ENCODE measurements around the gene FFAR3.

The FFAR3 gene

DNA sequence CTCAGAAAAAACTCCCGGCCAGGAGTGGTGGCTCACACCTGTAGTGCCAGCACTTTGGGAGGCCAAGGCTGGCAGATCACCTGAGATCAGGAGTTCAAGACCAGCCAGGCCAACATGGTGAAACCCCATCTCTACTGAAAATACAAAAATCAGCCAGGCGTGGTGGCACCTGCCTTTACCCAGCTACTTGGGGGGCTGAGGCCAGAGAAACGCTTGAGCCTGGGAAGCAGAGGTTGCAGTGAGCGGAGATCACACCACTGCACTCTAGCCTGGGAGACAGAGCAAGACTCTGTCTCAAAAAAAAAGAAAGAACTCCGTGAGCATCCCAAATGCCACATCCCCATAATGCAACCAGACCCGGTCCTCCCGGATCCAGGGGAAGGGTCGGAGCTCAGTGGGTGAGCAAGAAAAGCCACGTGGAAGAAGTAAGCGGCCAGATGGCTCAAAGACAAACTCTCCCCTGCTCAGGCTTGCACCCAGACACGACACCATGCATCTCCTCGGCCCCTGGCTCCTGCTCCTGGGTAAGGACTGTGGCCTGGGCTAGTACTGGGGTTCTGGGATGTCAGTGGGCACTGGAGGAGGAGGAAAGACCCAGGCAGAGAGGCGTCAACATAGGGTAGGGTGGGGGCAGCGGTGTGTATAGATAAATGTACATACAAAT is 26.6 kb upstream of the FFAR3 start:
- DNase-seq = no peak

- DNase-seq = no peak
These were observed 25.4 kb upstream of the FFAR3 start for GRCh38 chr19:35332817-35333216.

- no peak for DNase-seq
These were observed 24.0 kb upstream of the FFAR3 start for GRCh38 chr19:35334144-35334753.

DNA sequence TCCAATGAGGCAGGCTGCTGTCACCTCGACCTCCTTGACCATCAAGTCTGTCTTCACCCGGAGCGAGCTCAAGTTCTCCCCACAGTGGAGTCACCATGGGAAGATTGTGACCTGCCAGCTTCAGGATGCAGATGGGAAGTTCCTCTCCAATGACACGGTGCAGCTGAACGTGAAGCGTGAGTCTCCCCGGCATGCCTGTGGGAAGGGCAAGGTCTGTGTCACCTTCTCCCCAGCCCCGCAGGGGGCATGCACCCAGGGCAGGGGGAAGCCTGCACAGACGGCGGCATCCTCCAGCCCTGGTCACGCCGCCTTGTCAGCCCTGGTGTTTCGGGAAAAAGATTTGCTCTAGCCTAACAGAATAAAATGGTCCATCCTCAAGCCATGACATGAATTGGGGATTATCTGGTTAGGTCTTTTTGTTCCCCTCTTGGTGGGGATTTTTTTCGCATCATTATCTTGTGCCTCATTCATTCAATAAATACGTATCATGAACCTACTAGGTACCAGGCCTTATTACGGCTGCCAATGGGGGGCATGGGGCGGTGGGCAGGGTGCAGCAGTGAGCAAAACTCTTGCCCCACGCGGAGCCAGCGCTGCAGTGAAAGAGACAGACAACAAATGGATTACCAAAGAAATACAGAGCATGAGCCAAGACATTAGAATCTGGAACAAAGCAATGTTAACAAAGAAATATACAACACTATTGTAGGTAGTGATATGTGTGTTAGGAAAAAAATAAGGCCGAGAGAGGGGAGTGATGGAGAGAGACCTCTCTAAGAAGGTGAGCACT is 21.9 kb upstream of the FFAR3 start:
- DNase-seq = no peak

DNA sequence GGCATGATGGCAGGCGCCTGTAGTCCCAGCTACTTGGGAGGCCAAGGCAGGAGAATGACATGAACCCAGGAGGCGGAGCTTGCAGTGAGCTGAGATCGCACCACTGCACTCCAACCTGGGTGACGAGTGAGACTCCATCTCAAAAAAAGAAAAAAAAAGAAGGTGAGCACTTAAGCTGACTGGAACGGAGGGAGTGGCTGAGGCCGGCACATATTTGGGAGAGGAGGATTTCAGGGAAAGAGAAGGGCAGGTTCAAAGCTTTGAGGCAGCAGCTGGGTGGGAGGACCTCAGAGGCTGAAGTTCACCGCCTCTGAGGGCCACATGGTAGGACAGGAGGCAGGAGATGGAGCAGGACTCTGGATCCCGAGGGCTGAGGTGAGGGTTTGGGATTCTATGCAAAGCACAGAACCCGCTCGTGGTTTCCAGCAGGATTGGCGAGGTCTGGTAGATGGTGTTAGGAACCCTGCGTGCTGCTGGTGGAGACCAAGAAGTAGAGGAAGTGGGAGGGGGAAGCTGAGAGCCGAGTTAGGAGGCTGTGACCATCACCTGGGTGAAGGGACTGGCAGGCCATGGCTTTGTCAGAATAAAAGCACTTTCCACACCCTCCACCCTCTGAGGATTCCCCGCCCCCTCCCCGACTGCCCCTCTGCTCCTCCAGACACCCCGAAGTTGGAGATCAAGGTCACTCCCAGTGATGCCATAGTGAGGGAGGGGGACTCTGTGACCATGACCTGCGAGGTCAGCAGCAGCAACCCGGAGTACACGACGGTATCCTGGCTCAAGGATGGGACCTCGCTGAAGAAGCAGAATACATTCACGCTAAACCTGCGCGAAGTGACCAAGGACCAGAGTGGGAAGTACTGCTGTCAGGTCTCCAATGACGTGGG is 20.9 kb upstream of the FFAR3 start:
- DNase-seq = no peak

GRCh38 chr19:35337984-35338296 is 20.3 kb upstream of the FFAR3 start:
- DNase-seq = no peak

DNA sequence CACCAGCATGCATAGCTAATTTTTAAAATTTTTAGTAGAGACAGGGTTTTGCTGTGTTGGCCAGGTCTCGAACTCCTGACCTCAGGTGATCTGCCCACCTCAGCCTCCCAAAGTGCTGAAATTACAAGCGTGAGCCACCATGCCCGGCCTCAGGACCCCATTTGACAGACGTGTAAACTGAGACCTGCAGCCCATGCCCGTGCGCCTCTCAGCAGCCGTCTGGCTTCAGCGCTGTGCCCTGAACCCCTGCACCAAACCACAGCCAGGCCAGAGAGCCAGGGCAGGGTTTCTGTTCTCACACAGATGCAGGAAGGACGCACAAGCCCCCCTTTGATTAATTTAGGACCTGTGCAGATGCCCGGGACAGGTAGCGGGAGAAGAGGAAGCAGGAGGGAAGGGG is 17.8 kb upstream of the FFAR3 start:
- DNase-seq = no peak

DNA sequence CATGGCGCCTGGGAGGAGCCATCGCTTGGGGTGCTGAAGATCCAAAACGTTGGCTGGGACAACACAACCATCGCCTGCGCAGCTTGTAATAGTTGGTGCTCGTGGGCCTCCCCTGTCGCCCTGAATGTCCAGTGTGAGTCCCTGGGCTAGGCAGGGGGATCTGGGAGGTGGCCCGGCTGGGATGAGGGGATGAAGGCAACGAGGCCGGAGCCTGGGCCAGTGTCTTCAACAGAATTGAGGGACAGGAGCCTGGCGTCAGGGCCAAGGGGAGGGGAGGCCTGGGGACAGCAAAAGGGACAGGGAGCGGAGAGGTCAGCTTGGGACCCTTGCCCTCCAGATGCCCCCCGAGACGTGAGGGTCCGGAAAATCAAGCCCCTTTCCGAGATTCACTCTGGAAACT is 17.3 kb upstream of the FFAR3 start:
- DNase-seq = no peak

- no peak for DNase-seq
These were observed 16.6 kb upstream of the FFAR3 start for GRCh38 chr19:35341565-35342225.

- DNase-seq = no peak
These were observed 15.8 kb upstream of the FFAR3 start for GRCh38 chr19:35342430-35342829.

GRCh38 chr19:35344511-35345031 is 13.7 kb upstream of the FFAR3 start:
- DNase-seq = no peak

- no peak for DNase-seq
These were observed 12.6 kb upstream of the FFAR3 start for GRCh38 chr19:35345671-35346111.

DNA sequence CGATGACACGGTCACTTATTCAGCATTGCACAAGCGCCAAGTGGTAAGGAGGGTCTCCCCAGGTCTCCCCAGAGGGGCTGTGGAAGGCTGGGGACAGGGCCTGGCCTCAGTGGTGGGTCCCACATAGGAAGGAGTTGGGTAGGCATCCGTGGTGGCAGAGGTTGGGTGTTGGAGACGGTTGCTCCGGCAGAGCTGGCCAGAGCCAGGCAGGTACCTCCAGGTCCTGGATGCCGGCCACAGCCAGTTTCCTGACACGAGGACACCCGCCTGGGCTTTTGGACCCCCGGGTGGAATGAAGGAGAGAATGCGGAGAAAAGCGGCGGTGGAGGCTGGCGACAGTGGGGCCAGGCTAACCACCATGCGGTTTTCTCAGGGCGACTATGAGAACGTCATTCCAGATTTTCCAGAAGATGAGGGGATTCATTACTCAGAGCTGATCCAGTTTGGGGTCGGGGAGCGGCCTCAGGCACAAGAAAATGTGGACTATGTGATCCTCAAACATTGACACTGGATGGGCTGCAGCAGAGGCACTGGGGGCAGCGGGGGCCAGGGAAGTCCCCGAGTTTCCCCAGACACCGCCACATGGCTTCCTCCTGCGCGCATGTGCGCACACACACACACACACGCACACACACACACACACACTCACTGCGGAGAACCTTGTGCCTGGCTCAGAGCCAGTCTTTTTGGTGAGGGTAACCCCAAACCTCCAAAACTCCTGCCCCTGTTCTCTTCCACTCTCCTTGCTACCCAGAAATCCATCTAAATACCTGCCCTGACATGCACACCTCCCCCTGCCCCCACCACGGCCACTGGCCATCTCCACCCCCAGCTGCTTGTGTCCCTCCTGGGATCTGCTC is 11.8 kb upstream of the FFAR3 start:
- DNase-seq = no peak

- DNase-seq = no peak
These were observed 10.9 kb upstream of the FFAR3 start, which contains the start of gene FFAR1 for GRCh38 chr19:35347171-35347929. Gene FFAR1, plus strand, starts transcription at chr19:35347902. Its CDS starts 3,650 bp downstream, at chr19:35351552.

DNA sequence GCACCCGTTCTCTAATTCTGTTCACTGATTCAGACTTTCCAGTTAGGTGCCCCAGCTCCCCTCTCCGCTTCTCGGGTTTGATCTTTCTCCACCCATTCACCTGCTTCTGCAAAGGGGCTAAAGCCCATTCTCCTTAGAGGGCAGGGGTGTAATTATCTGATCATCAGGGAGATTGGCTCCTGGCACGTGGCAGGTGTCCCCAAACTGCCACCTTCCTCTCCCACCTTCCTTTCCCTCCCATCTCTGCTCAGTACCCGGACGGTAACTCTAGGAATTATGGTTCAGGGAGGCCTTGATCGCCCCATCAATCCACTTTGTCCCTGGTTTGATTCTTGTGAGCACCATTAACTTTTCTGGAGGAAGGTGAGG is 10.3 kb upstream of the FFAR3 start:
- DNase-seq = no peak

DNA sequence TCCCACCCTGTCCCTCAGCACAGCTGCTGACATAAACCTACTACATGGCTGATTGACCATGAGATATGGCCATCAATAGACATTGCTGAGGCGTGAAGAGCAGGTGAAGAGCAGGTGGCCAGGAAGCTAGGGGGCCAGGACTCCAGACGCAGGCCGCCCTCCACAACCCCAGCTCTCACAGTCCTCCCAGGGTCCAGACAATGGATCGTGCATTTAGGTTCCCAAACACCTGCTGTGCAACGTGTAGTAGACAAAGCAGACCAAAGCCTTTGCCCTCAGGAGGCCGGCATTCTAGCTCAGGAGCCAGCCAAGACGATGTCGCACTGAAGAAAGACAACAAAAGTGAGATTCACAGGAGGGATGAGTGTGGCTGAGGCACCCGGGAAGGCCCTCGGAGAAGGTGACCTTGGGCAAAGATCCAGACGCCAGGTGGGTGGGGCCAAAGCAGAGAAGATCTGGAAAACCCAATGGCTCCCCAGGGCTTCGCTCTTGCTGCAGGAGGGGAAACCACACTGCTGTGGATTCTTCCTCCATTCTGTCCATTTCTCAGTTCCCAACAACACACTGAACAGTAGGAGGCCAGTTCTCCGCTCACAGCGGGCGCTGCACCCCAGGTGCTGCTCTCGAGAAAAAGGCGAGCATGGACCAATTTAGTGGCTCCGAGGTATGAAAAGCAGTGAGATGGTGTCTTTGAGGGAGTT is 9.2 kb upstream of the FFAR3 start:
- no peak for DNase-seq

GRCh38 chr19:35349614-35350521 is 8.4 kb upstream of the FFAR3 start:
- no peak for DNase-seq

- no peak for DNase-seq
These were observed 7.7 kb upstream of the FFAR3 start for GRCh38 chr19:35350591-35350990.

Data from DMS153 (cell line).